GM15510 (cell line): Measurements from ENCODE around the gene TFAP2B.

Source experiments
- POLR2A ChIP-seq: IDR thresholded peaks from 3 replicates; pipeline ENCODE4 v1.6.1; 2011; ENCODE audit warnings: borderline replicate concordance; ENCODE audit not compliant: insufficient read length; ENCODE audit errors: extremely low read depth

TFAP2B gene

DNA sequence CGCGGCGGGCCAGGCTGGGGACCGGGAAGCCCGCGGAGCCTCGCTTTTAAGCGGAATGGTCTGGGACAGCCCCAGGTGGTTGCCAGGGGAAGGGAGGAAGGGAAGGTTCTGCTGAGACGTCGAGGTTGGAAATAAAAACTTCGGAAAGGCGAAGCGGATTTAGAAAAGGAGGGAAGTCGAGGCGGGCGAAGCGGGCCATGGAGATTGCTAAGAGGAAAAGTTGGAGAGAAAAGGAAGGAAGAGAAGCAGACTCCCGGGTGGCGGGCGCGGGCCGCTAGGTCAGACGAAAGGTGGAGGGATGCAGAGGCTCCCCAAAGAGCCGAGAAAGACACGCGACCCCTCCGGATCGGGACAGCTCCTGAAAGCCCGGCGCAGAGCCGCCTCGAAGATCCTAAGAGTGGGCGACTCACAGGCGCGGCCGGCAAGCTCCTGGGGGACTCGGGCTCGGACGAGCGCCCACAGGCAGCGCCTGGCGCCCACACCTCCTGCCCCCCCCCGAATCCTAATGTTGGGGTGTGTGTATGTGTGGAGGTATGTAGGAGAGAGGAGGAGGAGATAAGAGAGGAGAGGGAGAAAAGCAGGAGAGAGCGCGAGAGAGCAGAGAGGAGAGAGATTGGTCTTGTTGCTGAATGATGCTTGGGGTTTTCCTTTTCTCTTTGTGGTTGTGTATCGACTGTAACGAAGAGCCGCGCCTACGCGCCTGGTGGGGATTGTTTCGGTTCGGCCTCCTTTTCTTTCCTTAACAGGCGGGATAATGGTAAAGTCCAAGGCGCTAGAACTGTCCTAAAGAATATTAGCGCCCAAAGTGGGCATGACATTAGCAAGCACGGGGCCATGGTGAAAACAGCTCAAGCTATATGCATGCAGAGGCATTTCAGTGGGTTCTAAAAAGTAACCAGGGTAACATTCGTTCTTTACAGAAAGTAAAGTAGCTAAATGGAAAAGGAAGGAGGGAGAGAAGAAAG, 1.5 kb downstream of the TFAP2B start:
- TF ChIP-seq POLR2A, result no peak

DNA sequence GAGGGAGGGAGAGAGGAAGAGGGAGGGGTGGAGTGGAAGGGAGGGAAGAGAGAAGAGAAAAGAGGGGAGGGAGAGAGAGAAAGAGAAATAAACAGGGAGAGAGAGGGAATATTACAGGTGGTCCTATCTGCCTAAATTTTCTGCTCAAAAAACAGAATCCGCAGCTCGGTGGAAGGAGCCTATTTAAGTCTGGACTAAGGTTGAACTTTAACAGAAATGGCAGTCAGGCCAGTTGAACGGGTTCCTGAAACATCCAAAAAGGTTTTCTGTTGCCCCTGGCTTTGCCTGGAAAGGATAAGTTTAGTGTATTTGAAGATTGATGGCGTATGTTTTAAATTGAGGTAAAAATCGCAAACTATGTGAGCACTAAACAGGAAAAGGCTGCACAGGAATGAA, 2.2 kb downstream of the TFAP2B start:
- no peak for TF ChIP-seq POLR2A

DNA sequence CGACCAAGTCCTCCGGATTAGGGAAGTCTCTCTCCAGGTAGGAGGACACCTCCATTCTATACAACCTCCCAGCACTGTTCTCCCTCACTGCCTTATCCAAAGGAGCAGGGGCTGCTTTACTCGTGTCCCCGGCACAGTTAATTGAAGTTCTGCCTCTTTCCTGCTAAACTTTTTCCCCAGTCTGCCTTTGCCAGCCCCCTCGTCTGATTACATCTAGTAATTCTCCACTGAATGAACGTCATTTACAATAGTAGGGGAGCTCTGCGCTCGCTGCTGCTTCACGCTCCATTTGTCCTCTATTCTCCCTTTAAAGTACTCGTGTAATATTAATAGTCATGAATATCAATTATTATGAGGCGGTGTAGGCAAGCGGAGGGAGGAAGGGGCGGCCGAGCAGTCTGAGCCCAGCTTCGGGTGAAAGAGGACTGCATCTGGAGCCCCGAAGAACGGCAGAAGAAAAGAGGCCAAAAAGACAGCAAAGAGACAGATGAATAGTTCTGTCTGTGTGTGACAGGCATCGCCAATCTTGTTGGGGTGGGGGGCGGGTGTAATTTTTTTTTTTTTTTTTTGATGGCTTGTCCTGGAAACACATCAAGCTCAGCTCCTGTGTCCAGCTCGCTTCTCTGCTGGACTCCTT, 2.9 kb downstream of the TFAP2B start:
- no peak for TF ChIP-seq POLR2A

DNA sequence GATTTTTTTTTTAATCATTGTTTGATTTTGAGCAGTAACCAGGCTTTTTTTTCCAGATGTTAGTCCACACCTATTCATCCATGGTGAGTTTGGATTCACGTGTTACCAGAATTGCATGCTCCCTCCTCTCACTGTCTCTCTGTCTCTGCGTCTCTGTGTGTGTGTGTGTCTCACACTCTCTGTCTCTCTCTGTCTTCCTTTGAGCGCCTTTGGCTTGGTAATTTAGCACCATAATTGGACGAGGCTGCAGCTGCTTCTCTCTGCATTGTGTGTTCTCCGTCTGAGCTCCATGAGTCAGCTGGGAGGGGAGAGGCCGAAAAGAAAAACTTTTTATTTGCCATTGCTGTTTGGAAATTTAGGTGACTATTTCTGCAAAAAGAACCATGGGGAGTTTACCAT, 3.4 kb downstream of the TFAP2B start:
- TF ChIP-seq POLR2A, result no peak

DNA sequence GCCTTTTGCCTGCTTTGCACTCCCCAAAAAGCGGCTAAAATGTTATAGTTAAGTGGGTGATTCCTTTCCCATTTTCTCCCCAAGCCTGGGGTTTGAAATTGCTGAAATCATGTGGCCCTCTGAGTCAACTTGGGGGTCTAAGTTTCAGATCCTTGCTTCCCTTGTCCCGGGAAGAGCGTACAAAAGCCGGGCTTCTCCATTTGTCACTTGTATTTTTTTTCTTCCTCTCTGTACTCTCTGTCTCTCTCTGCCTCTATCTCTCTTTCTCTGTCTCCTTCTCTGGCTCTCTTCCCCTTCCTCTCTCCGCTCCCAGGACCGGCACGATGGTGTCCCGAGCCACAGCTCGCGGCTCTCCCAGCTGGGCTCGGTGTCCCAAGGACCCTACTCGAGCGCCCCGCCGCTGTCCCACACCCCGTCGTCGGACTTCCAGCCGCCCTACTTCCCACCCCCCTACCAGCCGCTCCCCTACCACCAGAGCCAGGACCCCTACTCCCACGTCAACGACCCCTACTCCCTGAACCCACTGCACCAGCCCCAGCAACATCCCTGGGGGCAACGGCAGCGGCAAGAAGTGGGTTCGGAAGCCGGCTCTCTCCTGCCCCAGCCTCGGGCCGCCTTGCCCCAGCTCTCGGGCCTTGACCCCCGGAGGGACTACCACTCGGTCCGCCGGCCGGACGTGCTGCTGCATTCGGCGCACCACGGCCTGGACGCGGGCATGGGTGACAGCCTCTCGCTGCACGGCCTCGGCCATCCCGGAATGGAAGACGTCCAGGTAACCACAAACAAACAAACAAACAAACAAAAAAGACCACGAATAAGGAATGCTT, 4.6 kb downstream of the TFAP2B start:
- TF ChIP-seq POLR2A, result no peak

DNA sequence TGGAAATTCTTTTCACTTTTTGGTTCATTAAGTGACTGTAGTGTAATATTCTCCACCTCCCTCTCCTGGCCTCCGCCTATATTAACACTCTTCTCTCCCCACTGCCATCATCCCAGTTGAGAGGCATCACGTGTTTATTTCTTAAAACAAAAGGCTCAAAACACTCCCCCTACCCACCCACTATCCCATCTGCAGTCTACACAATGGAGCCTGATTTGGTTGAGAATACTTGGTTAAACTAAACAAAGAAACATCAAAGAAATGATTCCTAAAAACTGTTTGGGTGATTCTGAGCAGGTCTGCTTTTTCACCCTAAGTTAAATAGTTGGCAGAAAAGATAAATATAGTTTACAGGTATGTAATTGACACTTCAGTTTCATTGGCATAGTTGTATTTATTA, 5.9 kb downstream of the TFAP2B start:
- no peak for TF ChIP-seq POLR2A

DNA sequence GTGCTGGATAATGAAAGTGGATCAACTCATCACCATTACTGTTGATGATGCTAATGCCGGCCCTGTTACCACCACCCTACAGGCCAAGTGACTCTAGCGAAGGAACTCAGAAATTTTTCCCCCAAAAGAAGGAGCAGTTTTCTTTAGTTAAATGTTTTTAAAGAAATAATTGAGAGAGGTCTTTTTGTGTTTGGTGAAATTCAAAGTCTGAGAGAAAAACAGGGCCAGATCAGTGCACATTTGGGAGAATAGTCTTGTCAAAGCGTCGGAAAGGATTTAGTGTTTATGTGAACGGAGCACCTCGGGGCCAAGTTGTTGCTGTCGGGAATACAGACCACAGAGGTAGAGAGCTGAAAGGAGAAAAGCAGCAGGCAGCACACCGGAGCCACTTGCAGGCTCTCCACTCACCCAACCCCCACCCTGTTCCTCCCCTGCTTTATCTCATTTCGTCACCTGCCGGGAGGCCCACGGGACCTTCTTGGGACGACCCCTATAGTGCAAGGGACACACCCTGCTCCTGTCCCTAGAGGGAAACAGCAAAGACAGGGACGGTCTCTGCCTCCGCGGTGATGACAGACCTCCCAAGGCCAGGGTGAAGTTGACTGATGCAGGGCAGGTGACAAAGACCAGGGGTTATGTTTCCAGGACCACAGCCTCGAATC, 6.8 kb downstream of the TFAP2B start:
- no peak for TF ChIP-seq POLR2A

DNA sequence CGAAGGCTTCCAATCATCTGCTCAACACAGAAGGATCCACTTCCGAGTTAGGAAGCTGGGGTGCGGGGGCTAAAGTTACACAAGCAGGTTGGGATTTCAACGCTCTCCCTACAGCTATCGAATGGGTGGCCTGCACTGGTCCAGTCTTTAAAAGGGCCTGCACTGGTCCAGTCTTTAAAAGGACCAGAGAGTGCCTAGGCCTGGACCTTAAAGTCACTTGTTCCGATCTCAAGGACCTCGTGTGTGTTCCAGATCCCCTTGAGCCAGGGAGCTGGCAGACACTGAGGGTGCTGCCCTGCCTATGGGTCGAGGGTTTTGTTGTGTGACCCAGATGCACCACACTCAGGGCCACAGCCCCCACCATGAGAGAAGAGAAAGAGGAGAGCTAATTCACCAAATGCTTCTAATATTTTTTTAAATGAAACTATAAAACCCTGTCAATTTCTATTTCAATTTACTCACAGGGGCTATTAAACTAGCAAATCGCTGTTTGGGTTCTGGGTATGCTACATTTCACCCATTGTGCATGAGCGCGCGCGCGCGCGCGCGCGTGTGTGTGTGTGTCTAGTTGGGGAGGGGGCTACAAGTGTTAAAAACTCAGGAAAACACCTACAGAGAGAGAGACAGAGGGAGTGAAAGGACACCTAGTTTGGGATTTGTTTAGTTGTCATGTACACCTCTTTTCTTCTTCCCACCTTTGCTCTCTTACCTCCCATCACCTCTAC, 7.5 kb downstream of the TFAP2B start:
- TF ChIP-seq POLR2A, result no peak

DNA sequence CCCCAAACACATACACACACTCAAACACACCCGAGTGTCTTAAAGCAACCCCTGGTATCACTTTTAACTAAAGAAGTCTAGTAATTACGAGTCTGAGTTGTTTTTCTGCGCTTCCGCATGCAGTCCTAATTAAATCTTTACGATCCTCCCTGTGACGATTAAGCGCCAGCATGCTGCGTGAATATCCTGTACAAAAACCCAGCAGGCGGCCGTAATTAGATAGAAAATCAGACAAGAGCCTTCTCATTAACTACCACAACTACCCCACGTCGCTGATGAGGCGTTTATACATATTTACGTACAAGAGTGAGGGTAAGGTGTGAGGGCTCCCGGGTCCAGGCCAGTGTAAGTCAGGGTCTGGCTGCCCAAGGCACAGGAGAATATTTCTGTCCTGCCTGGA, 8.1 kb downstream of the TFAP2B start:
- TF ChIP-seq POLR2A, result no peak

DNA sequence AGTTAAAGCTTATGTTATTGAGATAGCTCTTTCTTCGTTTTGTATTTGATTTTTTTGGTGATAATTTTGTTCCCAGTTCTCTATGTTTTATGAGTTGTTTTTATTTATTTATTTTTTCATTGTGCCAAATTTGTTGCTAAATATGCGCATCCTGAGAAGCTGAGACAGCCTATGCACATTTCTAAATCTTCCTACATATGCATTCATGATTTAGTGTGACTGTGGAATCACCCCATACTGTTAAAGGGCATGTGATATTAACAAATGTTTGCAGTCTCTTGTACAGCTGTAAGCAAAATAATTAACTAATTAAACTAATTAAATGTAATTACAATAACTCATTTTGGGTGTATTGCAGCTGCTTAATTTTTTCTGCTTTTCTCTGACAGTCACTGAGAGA, 10.4 kb downstream of the TFAP2B start:
- no peak for TF ChIP-seq POLR2A

DNA sequence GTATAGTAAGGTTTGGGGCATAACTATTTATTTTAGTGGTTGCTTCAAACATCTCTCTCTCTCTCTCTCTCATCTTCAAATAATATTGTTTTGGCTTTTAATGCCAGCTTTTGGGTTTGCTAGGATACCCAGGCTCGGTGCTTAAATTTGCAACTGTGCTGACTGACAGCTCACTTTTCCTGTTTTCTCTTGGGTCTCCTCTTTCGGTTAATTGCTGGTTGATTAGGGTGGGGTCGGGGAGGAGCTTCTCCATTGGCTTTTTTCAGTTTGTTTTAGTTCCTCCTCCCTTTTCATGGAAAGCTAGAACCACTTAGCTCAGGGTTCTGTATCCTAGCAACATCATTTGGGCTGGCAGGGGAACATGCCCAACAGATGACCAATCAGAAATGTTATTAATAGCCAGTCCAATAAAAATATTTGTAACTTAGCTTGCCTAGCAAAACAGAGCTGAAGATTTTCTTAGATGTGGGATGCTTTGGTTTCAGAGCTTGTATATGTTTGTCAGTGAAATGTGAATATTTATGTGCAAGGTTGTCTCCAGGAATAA, 11.3 kb downstream of the TFAP2B start:
- TF ChIP-seq POLR2A, result no peak

DNA sequence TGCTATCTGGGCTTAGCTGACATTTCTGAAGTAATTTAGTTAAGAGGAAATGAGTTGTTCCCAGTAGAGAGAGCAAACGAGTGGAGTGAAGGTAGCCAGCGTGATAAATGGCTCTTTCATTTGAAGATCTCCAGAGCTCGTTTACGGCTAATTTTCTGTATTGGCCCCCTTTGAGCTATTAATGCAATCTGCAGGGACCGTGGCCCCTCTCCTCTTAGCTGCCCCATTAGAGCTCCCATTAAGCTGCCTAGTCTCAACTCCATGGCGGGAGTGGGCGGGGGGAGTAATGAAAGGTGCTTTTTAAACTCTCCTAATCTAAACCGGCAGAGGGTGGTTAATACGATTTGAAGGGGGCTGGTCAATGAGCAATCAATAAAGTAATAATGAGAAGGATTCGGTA, 12.5 kb downstream of the TFAP2B start:
- TF ChIP-seq POLR2A, result no peak

DNA sequence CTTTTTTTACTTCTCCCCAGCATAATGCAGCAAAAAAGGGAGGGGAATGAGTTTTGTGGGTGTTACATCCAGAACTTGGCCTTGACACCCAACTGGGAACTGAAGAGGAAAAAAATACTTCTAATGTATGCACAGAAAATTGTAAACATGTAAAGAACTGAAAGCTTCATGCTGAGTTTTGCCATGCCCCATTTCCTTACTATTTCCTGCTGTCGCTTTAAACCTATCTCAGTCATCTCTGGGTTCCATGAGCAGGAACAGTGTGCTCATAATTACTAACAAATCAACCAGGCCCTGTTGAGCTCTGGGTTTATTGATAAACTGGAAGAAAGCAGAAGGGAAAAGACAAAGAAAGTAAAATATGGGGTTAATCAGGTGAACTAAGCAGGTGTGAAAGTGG, 14.2 kb downstream of the TFAP2B start:
- no peak for TF ChIP-seq POLR2A
